H1 (cell line): ENCODE data around the gene DAB2IP. TPM values are rescaled to one million over a fixed set of nuclear protein-coding genes. Genes with fewer than 3 reads are reported as not detected.

Source experiments
- CTCF ChIA-PET: fragments of 300-600 bp; sonication (Branson Sonifier 250); formaldehyde crosslinking; loops from one replicate; lab custom pipeline; 2021; ENCODE audit not compliant: partially characterized antibody; lab: Charles Lee
- POLR2A ChIA-PET: fragments of 300-600 bp; sonication (Branson Sonifier 250); formaldehyde crosslinking; loops from one replicate; lab custom pipeline; 2021; ENCODE audit warnings: inconsistent platforms; ENCODE audit not compliant: partially characterized antibody; lab: Charles Lee
- DNase-seq, 2 experiments: peaks; one replicate each; pipeline versions ENCODE4 v3.0.0 to v3.0.0-alpha.2; 2010 to 2022; ENCODE audit warnings: low spot score in 2 of 2, low read depth in 1 of 2, mixed read lengths in 1 of 2
- FAIRE-seq: peaks from 2 replicates; lab custom pipeline; 2011; peaks lifted over from hg19 to GRCh38; lab: Jason Lieb, UNC
- H2AFZ ChIP-seq: 2 replicates; pipeline ENCODE4 v1.8.1; 2012; ENCODE audit warnings: low read length, inconsistent platforms
- H2AK5ac ChIP-seq: 2 replicates; pipeline ENCODE4 v1.6.1; 2013; ENCODE audit warnings: low read depth, low read length
- H2BK120ac ChIP-seq: replicated peaks from 2 replicates; pipeline ENCODE3; 2013; ENCODE audit warnings: low read depth, low read length, inconsistent platforms
- H2BK12ac ChIP-seq: 2 replicates; pipeline ENCODE4 v1.6.1; 2013; ENCODE audit warnings: low read depth, low read length
- H2BK15ac ChIP-seq: 2 replicates; pipeline ENCODE4 v1.6.1; 2013; ENCODE audit warnings: low read length
- H2BK20ac ChIP-seq: 2 replicates; pipeline ENCODE4 v1.6.1; 2013; ENCODE audit warnings: low read length
- H2BK5ac ChIP-seq: 2 replicates; pipeline ENCODE4 v1.6.1; 2013; ENCODE audit warnings: low read depth, low read length
- H3K14ac ChIP-seq: 2 replicates; pipeline ENCODE4 v1.6.1; 2013; ENCODE audit warnings: inconsistent platforms; ENCODE audit not compliant: insufficient read length
- H3K18ac ChIP-seq: 2 replicates; pipeline ENCODE4 v1.6.1; 2013; ENCODE audit warnings: low read length; ENCODE audit errors: extremely low read depth
- H3K23ac ChIP-seq: 2 replicates; pipeline ENCODE4 v1.6.1; 2013; ENCODE audit warnings: inconsistent platforms; ENCODE audit not compliant: insufficient read length
- H3K23me2 ChIP-seq: 2 replicates; pipeline ENCODE4 v1.6.1; 2013; ENCODE audit warnings: low read depth, low read length
- H3K27ac ChIP-seq: 2 replicates; pipeline ENCODE4 v1.6.1; 2011; ENCODE audit warnings: low read depth, low read length, inconsistent platforms
- H3K27me3 ChIP-seq, 4 experiments: replicated peaks in 1 of 4; 1 replicate in 1 of 4; 2 replicates in 3 of 4; pipeline versions ENCODE4 v1.6.1 to v1.8.1; 2011 to 2013; ENCODE audit warnings: low read length in 3 of 4, mild to moderate bottlenecking in 3 of 4, inconsistent platforms in 2 of 4, mixed read lengths in 2 of 4, moderate library complexity in 1 of 4; ENCODE audit not compliant: control insufficient read depth in 3 of 4, insufficient read depth in 3 of 4; ENCODE audit errors: extremely low read depth in 1 of 4
- H3K36me3 ChIP-seq, 4 experiments: 2 replicates each; pipeline versions ENCODE4 v1.6.1 to v1.8.1; 2011 to 2013; ENCODE audit warnings: mild to moderate bottlenecking in 4 of 4, low read length in 3 of 4, moderate library complexity in 2 of 4, control low read depth in 1 of 4, inconsistent platforms in 1 of 4; ENCODE audit not compliant: insufficient read depth in 4 of 4, control insufficient read depth in 2 of 4
- H3K4ac ChIP-seq: replicated peaks from 2 replicates; pipeline ENCODE3; 2013; ENCODE audit warnings: low read length, low read depth, mixed read lengths, inconsistent platforms; ENCODE audit not compliant: insufficient read length
- H3K4me1 ChIP-seq, 4 experiments: replicated peaks in 1 of 4; 1 replicate in 1 of 4; 2 replicates in 3 of 4; pipeline versions ENCODE4 v1.6.1 to v1.8.1; 2011 to 2013; ENCODE audit warnings: low read length in 3 of 4, inconsistent platforms in 2 of 4, mixed read lengths in 1 of 4; ENCODE audit not compliant: insufficient read depth in 4 of 4, control insufficient read depth in 3 of 4
- H3K4me2 ChIP-seq, 2 experiments: 2 replicates each; pipeline versions ENCODE4 v1.6.1 to v1.8.1; 2011 to 2013; ENCODE audit warnings: low read depth in 2 of 2, low read length in 2 of 2, control low read depth in 1 of 2, inconsistent platforms in 1 of 2, mild to moderate bottlenecking in 1 of 2; ENCODE audit not compliant: insufficient read depth in 1 of 2
- H3K4me3 ChIP-seq, 4 experiments: fragments of 200-600, 300-600 bp in 1 of 4; sonication (generic), shearing (Covaris generic), sonication (Bioruptor Twin) in 1 of 4; 2 replicates each; pipeline versions ENCODE4 v1.5.1 to v1.8.1; 2011 to 2016; ENCODE audit warnings: low read length in 4 of 4, low read depth in 3 of 4, control low read depth in 2 of 4, inconsistent platforms in 2 of 4, mild to moderate bottlenecking in 2 of 4, mixed read lengths in 1 of 4, moderate library complexity in 1 of 4; ENCODE audit not compliant: insufficient read depth in 2 of 4; ENCODE audit errors: extremely low read depth in 1 of 4
- H3K56ac ChIP-seq: replicated peaks from 2 replicates; pipeline ENCODE3; 2013; ENCODE audit warnings: low read depth, mild to moderate bottlenecking, mixed read lengths, low read length, inconsistent platforms; ENCODE audit not compliant: insufficient read length
- H3K79me1 ChIP-seq: 2 replicates; pipeline ENCODE4 v1.6.1; 2013; ENCODE audit warnings: low read depth, low read length, control low read depth
- H3K79me2 ChIP-seq, 2 experiments: 2 replicates each; pipeline versions ENCODE4 v1.6.1 to v1.8.1; 2012 to 2013; ENCODE audit warnings: low read length in 2 of 2, mild to moderate bottlenecking in 2 of 2, inconsistent platforms in 1 of 2; ENCODE audit not compliant: insufficient read depth in 2 of 2, control insufficient read depth in 1 of 2
- H3K9ac ChIP-seq, 4 experiments: replicated peaks in 1 of 4; 1 replicate in 1 of 4; 2 replicates in 3 of 4; pipeline versions ENCODE4 v1.6.1 to v1.8.1; 2011 to 2013; ENCODE audit warnings: low read depth in 3 of 4, low read length in 3 of 4, control low read depth in 2 of 4, mild to moderate bottlenecking in 2 of 4, moderate library complexity in 2 of 4, inconsistent platforms in 1 of 4; ENCODE audit errors: extremely low read depth in 1 of 4
- H3K9me3 ChIP-seq, 2 experiments: 2 replicates each; pipeline versions ENCODE4 v1.6.1 to v1.8.1; 2012 to 2013; ENCODE audit warnings: mild to moderate bottlenecking in 2 of 2, moderate library complexity in 2 of 2, control low read depth in 1 of 2, inconsistent platforms in 1 of 2, low read depth in 1 of 2, low read length in 1 of 2, mixed read lengths in 1 of 2; ENCODE audit not compliant: insufficient read depth in 2 of 2
- H4K20me1 ChIP-seq, 2 experiments: replicated peaks in 1 of 2; 2 replicates each; pipeline versions ENCODE3 to v1.8.1; 2011 to 2013; ENCODE audit warnings: inconsistent platforms in 2 of 2, low read length in 2 of 2, mild to moderate bottlenecking in 1 of 2; ENCODE audit not compliant: insufficient read depth in 2 of 2, control insufficient read depth in 1 of 2
- H4K5ac ChIP-seq: 2 replicates; pipeline ENCODE4 v1.6.1; 2013; ENCODE audit warnings: low read length, low read depth, mixed read lengths, inconsistent platforms; ENCODE audit not compliant: insufficient read length
- H4K8ac ChIP-seq: 2 replicates; pipeline ENCODE4 v1.8.0; 2013; ENCODE audit warnings: mild to moderate bottlenecking, moderate library complexity, low read length, inconsistent platforms; ENCODE audit not compliant: insufficient read depth; ENCODE audit errors: extremely low read depth
- H4K91ac ChIP-seq: replicated peaks from 2 replicates; pipeline ENCODE3; 2013; ENCODE audit warnings: low read length, mixed read lengths, inconsistent platforms; ENCODE audit not compliant: insufficient read length
- JUN ChIP-seq: IDR thresholded peaks from 2 replicates; pipeline ENCODE4 v1.6.1; 2011; ENCODE audit warnings: low read depth, mild to moderate bottlenecking, improper control_type of control experiment, low read length
- RAD21 ChIP-seq, 2 experiments: IDR thresholded peaks in 1 of 2; conservative IDR thresholded peaks in 1 of 2; 2 replicates each; pipeline ENCODE4 v1.6.1; 2011; ENCODE audit warnings: low read depth in 2 of 2, low read length in 2 of 2, improper control_type of control experiment in 1 of 2, inconsistent platforms in 1 of 2, mild to moderate bottlenecking in 1 of 2, moderate library complexity in 1 of 2
- TBP ChIP-seq: IDR thresholded peaks from 2 replicates; pipeline ENCODE4 v1.6.1; 2011; ENCODE audit warnings: low read depth, low read length, improper control_type of control experiment
- WGBS, 2 experiments: shearing (Covaris generic) in 1 of 2; methylation state at CpG; one replicate each; pipeline versions ENCODE4 v1.1.6 to v1.1.7; 2013 to 2015; ENCODE audit warnings: low lambda C conversion rate in 2 of 2, mixed read lengths in 2 of 2, inconsistent platforms in 1 of 2, low coverage in 1 of 2, missing lambda C conversion rate in 1 of 2; ENCODE audit not compliant: insufficient replicate concordance in 2 of 2, insufficient coverage in 1 of 2, insufficient read length in 1 of 2; ENCODE audit errors: extremely low coverage in 1 of 2, missing lambda C conversion rate in 1 of 2; 5-methylcytosine and 5-hydroxymethylcytosine counted together
- polyA plus RNA-seq, 7 experiments: library from polyadenylated mRNA; depleted of rRNA in 3 of 7; stranded (reverse) in 5 of 7; unstranded in 2 of 7; fragments of >200 nt in 5 of 7; fragments of 200-250 nt in 2 of 7; gene quantifications; 1 replicate in 5 of 7; 2 replicates in 1 of 7; 4 replicates in 1 of 7; pipeline versions ENCODE4 v1.2.1 to v1.2.3, GENCODE V29; 2011 to 2013; ENCODE audit warnings: missing spikeins in 2 of 7, mixed read lengths in 2 of 7
- total RNA-seq: library from RNA; stranded (reverse); fragmentation: NEBNext Ultra II Directional; extraction: Animal tissue kit (Norgen Biotek cat#: 25700); gene quantifications from 2 replicates; pipeline ENCODE4 v1.2.1, GENCODE V29; 2021

Gene DAB2IP
- total and polyA plus RNA-seq, 2 of the 8 experiments (the other 6 are each of a cell fraction or from before 2014, with no cell fraction given), result 19.7 to 39.5 TPM

DNA sequence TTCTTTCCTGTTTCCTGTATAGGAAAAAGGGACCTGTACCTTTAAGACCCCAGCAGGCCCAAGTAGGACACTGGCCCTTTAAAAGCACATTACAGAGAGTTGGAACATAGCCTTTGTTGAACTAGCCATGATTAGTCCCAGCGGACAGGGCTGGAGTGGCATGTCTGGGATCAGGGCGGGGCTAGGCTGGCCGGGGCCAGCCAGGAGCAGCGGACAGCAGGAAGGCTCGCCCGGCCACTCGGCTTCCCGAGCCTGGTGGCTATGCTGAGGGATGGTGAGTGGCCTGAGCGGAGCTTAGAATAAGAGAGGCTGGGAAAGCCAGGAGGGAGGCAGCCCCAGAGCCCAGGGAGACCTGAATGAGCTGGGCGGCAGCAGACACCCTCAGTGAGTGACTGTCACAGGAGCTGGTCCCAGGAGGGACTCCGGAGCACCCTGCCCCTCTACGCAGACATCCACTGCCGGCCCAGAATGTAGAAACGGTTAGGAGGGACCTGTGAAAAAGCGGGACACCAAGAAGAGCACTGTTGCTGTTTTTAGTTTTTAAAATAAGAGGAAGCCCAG lies 92.1 kb downstream of the DAB2IP start:
- Histone ChIP-seq H2AFZ (no peak overlapping the region), H2BK20ac (no peak overlapping the region), H4K5ac (no peak overlapping the region), H3K79me2 (peaks cover 0 to 47% of the 10 kb centered on the region in 2 experiments; a peak in 2 of 4 replicates), H3K27ac (no peak overlapping the region), H3K23me2 (no peaks in the 10 kb centered on the region), H3K56ac (no peak overlapping the region), H4K20me1 (peaks cover 22 to 23% of the 10 kb centered on the region in 2 experiments), H3K18ac (no peak overlapping the region), H2BK120ac (no peak overlapping the region), H3K23ac (no peak overlapping the region), H3K79me1 (peaks cover 25% of the 10 kb centered on the region), H3K4me3 (peak overlapping the region in 1 of 4 experiments; percentile 2; a peak in 1 of 8 replicates), H2BK12ac (no peak overlapping the region; the same call in 1 of the 2 replicates), H3K4ac (no peak overlapping the region), H3K9ac (no peak overlapping the region), H3K14ac (no peak overlapping the region), H3K27me3 (no peaks in the 10 kb centered on the region)
- peak in 1 of 2 experiments; percentile 69 for DNase-seq
- FAIRE-seq, result peak; percentile 50
- CTCF ChIA-PET, result interaction anchor here (0.6 to 20.3 kb wide), 15 partner anchors 9 to 600 kb away, joined by 3 to 305 read pairs (median 4); no protein-coding TSS in a partner anchor
- 0 out of 4 replicates have a peak, but pooled peaks of 1 of the 2 experiments have one; percentile 7 for TF ChIP-seq RAD21 (IDR thresholded peaks at IDR 0.05 in 1 of 2, conservative IDR thresholded peaks at IDR 0.05 in 1 of 2; ENCODE audit: low read depth in 2 of 2, low read length in 2 of 2)
- peak; percentile 56; the same call in 1 of the 2 replicates for TF ChIP-seq TBP
- no peak for TF ChIP-seq JUN
- TF ChIP-seq, all 59 proteins: peak for 2
- POLR2A ChIA-PET, result interaction anchor here (0.6 to 1.2 kb wide), 2 partner anchors 8 to 87 kb away, joined by 3 to 4 read pairs; no protein-coding TSS in a partner anchor
- WGBS, 2 experiments, result 57% methylated on average over 15 of the region's 15 CpGs; no CpG with 5 or more reads in 1 of the 2 experiments
- H2BK5ac ChIP-seq, result 0 out of 2 replicates have a peak overlapping the region, but pooled peaks have one; percentile 55
- H3K4me1 ChIP-seq, result peaks cover 19 to 46% (median 28%) of the 10 kb centered on the region in 4 experiments
- H4K91ac ChIP-seq, result no peak overlapping the region
- H2AK5ac ChIP-seq, result no peak overlapping the region
- no peak overlapping the region; the same call in 1 of the 2 replicates for H4K8ac ChIP-seq
- no peaks in the 10 kb centered on the region for H3K36me3 ChIP-seq
- H3K4me2 ChIP-seq, result peak overlapping the region; percentile 4 to 23; a peak in 2 of 4 replicates
- no peaks in the 10 kb centered on the region for H3K9me3 ChIP-seq
- no peak overlapping the region for H2BK15ac ChIP-seq
